HG02970 (cell line): Measurements from ENCODE around the gene CRYZL1.
"Not testable (repeated sequence)": the region's sequence is repeated elsewhere in the genome, so short reads cannot be mapped to it uniquely, and the experiment has no call there.

Experiments
- ATAC-seq: cut with Tn5 transposase; IDR thresholded peaks from one replicate; pipeline ENCODE4 v1.9.1; 2021; ENCODE audit warnings: mild to moderate bottlenecking, moderate library complexity, moderate number of reproducible peaks; ENCODE audit not compliant: unreplicated experiment, low FRiP score

The CRYZL1 gene

GRCh38 chr21:33640697-33641351 is 717 bp downstream of the CRYZL1 start:
- ATAC-seq, result no peak

GRCh38 chr21:33634254-33634653 is 7.3 kb downstream of the CRYZL1 start:
- no peak for ATAC-seq

- not testable (repeated sequence) for ATAC-seq
Measured at GRCh38 chr21:33626151-33626550, 15.4 kb downstream of the CRYZL1 start.

GRCh38 chr21:33622253-33622652 is 19.3 kb downstream of the CRYZL1 start:
- ATAC-seq, result no peak

GRCh38 chr21:33619726-33620125 is 21.8 kb downstream of the CRYZL1 start:
- no peak for ATAC-seq

- no peak for ATAC-seq
Measured at GRCh38 chr21:33618407-33618806, 23.1 kb downstream of the CRYZL1 start.

- not testable (repeated sequence) for ATAC-seq
Measured at GRCh38 chr21:33617565-33617964, 24.0 kb downstream of the CRYZL1 start.

- no peak for ATAC-seq
Measured at GRCh38 chr21:33611006-33611744, 30.4 kb downstream of the CRYZL1 start.

GRCh38 chr21:33608559-33608958 is 33.0 kb downstream of the CRYZL1 start:
- ATAC-seq, result no peak

- ATAC-seq, result no peak
Measured at GRCh38 chr21:33598051-33598450, 43.5 kb downstream of the CRYZL1 start.

GRCh38 chr21:33588485-33589335 is 52.8 kb downstream of the CRYZL1 start, which contains the start of gene DONSON:
Gene DONSON, minus strand, starts transcription at chr21:33588684. Its CDS starts 43 bp downstream, at chr21:33588641.
- peak; percentile 94 for ATAC-seq

GRCh38 chr21:33587792-33588484 is 53.6 kb downstream of the CRYZL1 start:
- peak; percentile 4 for ATAC-seq

GRCh38 chr21:33586927-33587326 is 54.6 kb downstream of the CRYZL1 start:
- no peak for ATAC-seq

- no peak for ATAC-seq
Measured at GRCh38 chr21:33584455-33584854, 57.1 kb downstream of the CRYZL1 start.

GRCh38 chr21:33578959-33579542 is 62.5 kb downstream of the CRYZL1 start:
- no peak for ATAC-seq

GRCh38 chr21:33578214-33578613 is 63.3 kb downstream of the CRYZL1 start:
- ATAC-seq, result no peak

- ATAC-seq, result not testable (repeated sequence)
Measured at GRCh38 chr21:33576741-33577141, 64.8 kb downstream of the CRYZL1 start.

- no peak for ATAC-seq
Measured at GRCh38 chr21:33572350-33572749, 69.2 kb downstream of the CRYZL1 start.

GRCh38 chr21:33569991-33570390 is 71.5 kb downstream of the CRYZL1 start:
- ATAC-seq, result no peak

- no peak for ATAC-seq
Measured at GRCh38 chr21:33568448-33568847, 73.1 kb downstream of the CRYZL1 start.
